NCI-H2107 treated with DMSO at 0.1 percent for 48 hours (cell line): Measurements from ENCODE around the gene DNAJB6.

Experiments
- DNase-seq: peaks from one replicate; lab custom pipeline; 2025; ENCODE audit not compliant: unreplicated experiment; lab: John Stamatoyannopoulos, UW

DNAJB6 gene

GRCh38 chr7:157425137-157425731, 88.4 kb downstream of the DNAJB6 start:
- no peak for DNase-seq

GRCh38 chr7:157425761-157426160, 89.0 kb downstream of the DNAJB6 start:
- no peak for DNase-seq

- no peak for DNase-seq
These were observed 89.9 kb downstream of the DNAJB6 start for GRCh38 chr7:157426463-157427301.

GRCh38 chr7:157427811-157428553, 91.2 kb downstream of the DNAJB6 start:
- DNase-seq, result no peak

GRCh38 chr7:157428554-157428945, 91.7 kb downstream of the DNAJB6 start:
- no peak for DNase-seq

- no peak for DNase-seq
These were observed 92.3 kb downstream of the DNAJB6 start for GRCh38 chr7:157429001-157429679.

GRCh38 chr7:157429680-157430224, 92.9 kb downstream of the DNAJB6 start:
- DNase-seq, result no peak

- no peak for DNase-seq
These were observed 93.9 kb downstream of the DNAJB6 start for GRCh38 chr7:157430721-157431120.

GRCh38 chr7:157431173-157431950, 94.6 kb downstream of the DNAJB6 start:
- DNase-seq, result no peak

GRCh38 chr7:157431951-157432540, 95.2 kb downstream of the DNAJB6 start:
- peak; percentile 4 for DNase-seq

GRCh38 chr7:157432541-157432956, 95.7 kb downstream of the DNAJB6 start:
- DNase-seq, result peak; percentile 43

- peak; percentile 44 for DNase-seq
These were observed 96.3 kb downstream of the DNAJB6 start for GRCh38 chr7:157432957-157433576.

- DNase-seq, result no peak
These were observed 96.8 kb downstream of the DNAJB6 start for GRCh38 chr7:157433628-157434027.

- DNase-seq, result no peak
These were observed 97.4 kb downstream of the DNAJB6 start for GRCh38 chr7:157434231-157434630.

GRCh38 chr7:157434701-157435100, 97.9 kb downstream of the DNAJB6 start:
- peak; percentile 21 for DNase-seq

- DNase-seq, result no peak
These were observed 99.3 kb downstream of the DNAJB6 start for GRCh38 chr7:157436076-157436475.

- DNase-seq, result no peak
These were observed 100.1 kb downstream of the DNAJB6 start for GRCh38 chr7:157436763-157437480.

- DNase-seq, result no peak
These were observed 100.8 kb downstream of the DNAJB6 start for GRCh38 chr7:157437519-157438061.
